Kidney (tissue), 14 donors: ENCODE results near the gene SLC7A6. TPM values are rescaled to one million over a fixed set of nuclear protein-coding genes. Genes with fewer than 3 reads are reported as not detected.
A peak's percentile ranks its signal among the peaks of the same experiment; 100 is the strongest.

ENCODE experiments used
- DNase-seq, 5 donors: peaks; one replicate each; pipeline ENCODE4 v3.0.0-alpha.2; 2013 to 2020
- FAIRE-seq: peaks from 2 replicates; lab custom pipeline; 2012; peaks lifted over from hg19 to GRCh38; lab: Jason Lieb, UNC
- H3K27ac ChIP-seq, 2 donors: one replicate each; pipeline ENCODE4 v1.7.0; 2013; ENCODE audit warnings: low read depth in 2 of 2, low read length in 2 of 2, inconsistent platforms in 1 of 2
- H3K27me3 ChIP-seq: one replicate; pipeline ENCODE4 v1.7.1; 2013; ENCODE audit warnings: low read length, inconsistent platforms; ENCODE audit not compliant: control insufficient read depth, insufficient read depth
- H3K36me3 ChIP-seq, 3 donors: one replicate each; pipeline versions ENCODE4 v1.7.0 to v1.7.1; 2013; ENCODE audit warnings: low read length in 3 of 3, control low read depth in 1 of 3, inconsistent platforms in 1 of 3; ENCODE audit not compliant: insufficient read depth in 3 of 3, control insufficient read depth in 2 of 3
- H3K4me1 ChIP-seq, 3 donors: one replicate each; pipeline versions ENCODE4 v1.7.0 to v1.7.1; 2013; ENCODE audit warnings: low read length in 3 of 3, inconsistent platforms in 1 of 3, low read depth in 1 of 3; ENCODE audit not compliant: control insufficient read depth in 2 of 3, insufficient read depth in 2 of 3
- H3K4me3 ChIP-seq, 3 donors: one replicate each; pipeline versions ENCODE4 v1.7.0 to v1.8.1; 2013; ENCODE audit warnings: low read length in 3 of 3, control low read depth in 1 of 3, inconsistent platforms in 1 of 3
- H3K9ac ChIP-seq, 3 donors: one replicate each; pipeline versions ENCODE4 v1.7.0 to v1.7.1; 2013; ENCODE audit warnings: low read length in 3 of 3, control low read depth in 1 of 3, inconsistent platforms in 1 of 3
- H3K9me3 ChIP-seq, 3 donors: one replicate each; pipeline versions ENCODE4 v1.7.0 to v1.7.1; 2013; ENCODE audit warnings: low read length in 3 of 3, control low read depth in 1 of 3, inconsistent platforms in 1 of 3; ENCODE audit not compliant: control insufficient read depth in 2 of 3, insufficient read depth in 1 of 3
- CTCF ChIP-seq: IDR thresholded peaks from 3 replicates; pipeline ENCODE4 v1.5.1; 2012; ENCODE audit warnings: mild to moderate bottlenecking, moderate library complexity, borderline replicate concordance; ENCODE audit not compliant: insufficient read depth; ENCODE audit errors: extremely low read depth
- intact Hi-C: fragments of 100-400 bp; cut with DNase I; formaldehyde crosslinking; loops from one replicate; pipeline ENCODE4 v1.11.1; 2022
- polyA plus RNA-seq: library from polyadenylated mRNA; stranded (reverse); fragments of 350-450 nt; fragmentation: Illumina TruSeq; extraction: RNeasy Lipid Tissue Mini Kit (QIAGEN cat#74804); gene quantifications from one replicate; pipeline ENCODE4 v1.2.3, GENCODE V29; 2014; ENCODE audit warnings: low read depth, low replicate concordance; ENCODE audit not compliant: insufficient read depth
- total RNA-seq: library from RNA; stranded (reverse); fragmentation: NEBNext Ultra II Directional; extraction: Animal tissue kit (Norgen Biotek cat#: 25700); gene quantifications from one replicate; pipeline ENCODE4 v1.2.1, GENCODE V29; 2021
- donor health status: control.
- donor health status: control.
- donor health status: control.
- donor health status: control.
- donor health status: control.
- donor health status: DM: yes; HTN: yes; CAD: no.
- donor health status: Normal renal cell carcinoma (clear cell type).

SLC7A6 gene
- total and polyA plus RNA-seq, 2 donors from 2014 or later = 5.0 to 24.0 TPM

DNA sequence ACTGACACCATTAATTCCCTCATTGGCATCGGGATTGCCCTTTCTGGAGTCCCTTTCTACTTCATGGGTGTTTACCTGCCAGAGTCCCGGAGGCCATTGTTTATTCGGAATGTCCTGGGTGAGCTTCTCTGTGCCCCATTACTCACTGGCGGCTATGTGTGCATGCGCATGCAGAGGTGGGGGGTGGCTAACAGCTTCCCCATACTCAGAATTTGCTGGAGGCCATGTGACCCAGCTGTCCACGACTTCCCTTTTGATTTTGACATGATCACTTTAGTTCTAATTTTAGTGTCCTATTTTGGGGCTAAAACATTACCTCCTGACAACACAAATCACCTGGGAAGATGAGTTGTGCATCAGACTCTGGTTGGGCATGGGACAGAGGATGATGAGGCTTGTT is 32.4 kb downstream of the SLC7A6 start:
- peaks cover 2 to 50% (median 44%) of the 10 kb centered on the region in 3 donors for H3K36me3 ChIP-seq
- H3K27me3 ChIP-seq = no peaks in the 10 kb centered on the region
- TF ChIP-seq CTCF = no peak
- FAIRE-seq (no peak), DNase-seq (no peak)
- H3K9ac ChIP-seq = no peak overlapping the region
- no peak overlapping the region for H3K27ac ChIP-seq
- intact Hi-C loops = no loop called here
- peaks cover 0 to 9% (median 9%) of the 10 kb centered on the region in 3 donors for H3K4me1 ChIP-seq
- H3K9me3 ChIP-seq = no peaks in the 10 kb centered on the region
- H3K4me3 ChIP-seq = no peak overlapping the region

DNA sequence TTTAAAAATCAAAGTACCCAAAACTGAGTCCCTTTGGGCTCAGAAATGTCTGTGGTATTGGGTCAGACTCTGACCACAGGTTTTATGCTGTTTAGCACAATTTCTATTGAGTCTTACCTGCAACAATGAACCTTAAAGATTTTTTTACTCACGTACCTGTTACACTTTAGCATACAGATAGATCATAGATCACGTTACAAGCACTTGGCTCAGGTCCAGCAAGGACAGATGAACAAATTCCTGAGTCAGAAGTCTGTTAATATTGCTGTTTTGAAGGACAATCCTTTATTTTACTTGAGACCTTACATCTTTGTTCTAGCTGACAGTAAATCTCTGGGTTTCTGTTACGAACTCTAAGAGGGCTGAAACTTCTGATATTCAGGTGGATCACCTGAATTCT is 33.6 kb downstream of the SLC7A6 start:
- no peaks in the 10 kb centered on the region for H3K27me3 ChIP-seq
- no peak overlapping the region for H3K27ac ChIP-seq
- no peak overlapping the region for H3K9ac ChIP-seq
- peaks cover 4 to 57% (median 52%) of the 10 kb centered on the region in 3 donors for H3K36me3 ChIP-seq
- TF ChIP-seq CTCF = no peak
- H3K4me1 ChIP-seq = peaks cover 0 to 9% (median 9%) of the 10 kb centered on the region in 3 donors
- FAIRE-seq (no peak), DNase-seq (no peak)
- no peak overlapping the region for H3K4me3 ChIP-seq
- H3K9me3 ChIP-seq = no peaks in the 10 kb centered on the region
- intact Hi-C loops = no loop called here

DNA sequence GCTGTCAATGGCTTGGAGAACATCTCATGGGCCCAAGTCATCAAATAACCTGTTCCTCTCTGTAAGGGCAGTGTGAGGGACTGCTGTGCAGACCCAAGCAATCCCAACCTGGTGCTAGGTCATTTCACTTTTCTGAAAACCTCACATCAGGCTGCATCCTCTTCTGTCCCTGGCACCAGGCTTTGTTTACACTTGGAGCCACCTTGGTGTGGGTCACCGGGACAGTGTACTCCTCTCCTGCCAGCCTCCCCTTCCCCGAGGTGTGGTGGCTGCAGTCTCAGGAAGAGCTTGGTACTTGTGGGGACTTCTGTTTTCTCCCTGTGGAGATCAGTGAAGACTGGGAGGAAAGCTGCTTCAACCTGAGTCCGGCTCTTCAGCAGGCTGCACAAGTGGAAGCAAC is 34.0 kb downstream of the SLC7A6 start:
- FAIRE-seq (no peak), DNase-seq (no peak)
- H3K27me3 ChIP-seq = no peaks in the 10 kb centered on the region
- no peak for TF ChIP-seq CTCF
- intact Hi-C loops = no loop called here
- no peaks in the 10 kb centered on the region for H3K9me3 ChIP-seq
- no peak overlapping the region for H3K4me3 ChIP-seq
- H3K9ac ChIP-seq = no peak overlapping the region
- peaks cover 4 to 57% (median 52%) of the 10 kb centered on the region in 3 donors for H3K36me3 ChIP-seq
- H3K27ac ChIP-seq = no peak overlapping the region
- H3K4me1 ChIP-seq = peaks cover 0 to 9% (median 9%) of the 10 kb centered on the region in 3 donors

- DNase-seq (no peak), FAIRE-seq (no peak)
- no peak overlapping the region for H3K9ac ChIP-seq
- H3K27ac ChIP-seq = peak overlapping the region in 1 of 2 donors; percentile 3
- H3K36me3 ChIP-seq = peaks cover 4 to 59% (median 53%) of the 10 kb centered on the region in 3 donors
- H3K4me1 ChIP-seq = peaks cover 0 to 9% (median 9%) of the 10 kb centered on the region in 3 donors
- no peak for TF ChIP-seq CTCF
- no peaks in the 10 kb centered on the region for H3K9me3 ChIP-seq
- no peaks in the 10 kb centered on the region for H3K27me3 ChIP-seq
- intact Hi-C loops = no loop called here
- H3K4me3 ChIP-seq = no peak overlapping the region
Observed at GRCh38 chr16:68298907-68299561, 34.7 kb downstream of the SLC7A6 start.
